ENCODE data around the gene IL21.

IL21 gene

GRCh38 chr4:122632396-122633143, 11.7 kb upstream of the IL21 start:
- DNase-seq: peak; percentile 83

GRCh38 chr4:122625156-122625555, 4.3 kb upstream of the IL21 start:
- no peak for DNase-seq

GRCh38 chr4:122624205-122624604, 3.3 kb upstream of the IL21 start:
- DNase-seq: no peak

GRCh38 chr4:122623637-122624166, 2.8 kb upstream of the IL21 start:
- DNase-seq: no peak

GRCh38 chr4:122622400-122622799, 1.5 kb upstream of the IL21 start:
- DNase-seq: no peak

- peak; percentile 43 for DNase-seq
These were observed 1.3 kb downstream of the IL21 start for GRCh38 chr4:122619611-122620010.

- DNase-seq: peak; percentile 7
These were observed 3.0 kb downstream of the IL21 start for GRCh38 chr4:122617597-122618593.

GRCh38 chr4:122616915-122617596, 3.8 kb downstream of the IL21 start:
- DNase-seq: peak; percentile 57

GRCh38 chr4:122614621-122615020, 6.2 kb downstream of the IL21 start:
- DNase-seq: no peak

- no peak for DNase-seq
These were observed 8.3 kb downstream of the IL21 start for GRCh38 chr4:122612540-122612939.

GRCh38 chr4:122606364-122607043, 14.4 kb downstream of the IL21 start:
- no peak for DNase-seq

GRCh38 chr4:122604146-122604545, 16.7 kb downstream of the IL21 start:
- DNase-seq: no peak

- no peak for DNase-seq
These were observed 17.7 kb downstream of the IL21 start for GRCh38 chr4:122603156-122603574.

- DNase-seq: peak; percentile 76
These were observed 18.4 kb downstream of the IL21 start for GRCh38 chr4:122602277-122603142.

GRCh38 chr4:122591196-122591595, 29.7 kb downstream of the IL21 start:
- no peak for DNase-seq

GRCh38 chr4:122588453-122589238, 32.2 kb downstream of the IL21 start:
- DNase-seq: no peak

GRCh38 chr4:122584519-122584918, 36.3 kb downstream of the IL21 start:
- DNase-seq: peak; percentile 82

GRCh38 chr4:122583906-122584305, 37.0 kb downstream of the IL21 start:
- DNase-seq: no peak

GRCh38 chr4:122577808-122578781, 42.8 kb downstream of the IL21 start:
- peak; percentile 84 for DNase-seq
